SW480 (cell line): ENCODE measurements around the gene MRNIP.

Experiments
- DNase-seq: peaks from one replicate; pipeline ENCODE4 v3.0.0-alpha.2; 2016; ENCODE audit warnings: low spot score

MRNIP gene

DNA sequence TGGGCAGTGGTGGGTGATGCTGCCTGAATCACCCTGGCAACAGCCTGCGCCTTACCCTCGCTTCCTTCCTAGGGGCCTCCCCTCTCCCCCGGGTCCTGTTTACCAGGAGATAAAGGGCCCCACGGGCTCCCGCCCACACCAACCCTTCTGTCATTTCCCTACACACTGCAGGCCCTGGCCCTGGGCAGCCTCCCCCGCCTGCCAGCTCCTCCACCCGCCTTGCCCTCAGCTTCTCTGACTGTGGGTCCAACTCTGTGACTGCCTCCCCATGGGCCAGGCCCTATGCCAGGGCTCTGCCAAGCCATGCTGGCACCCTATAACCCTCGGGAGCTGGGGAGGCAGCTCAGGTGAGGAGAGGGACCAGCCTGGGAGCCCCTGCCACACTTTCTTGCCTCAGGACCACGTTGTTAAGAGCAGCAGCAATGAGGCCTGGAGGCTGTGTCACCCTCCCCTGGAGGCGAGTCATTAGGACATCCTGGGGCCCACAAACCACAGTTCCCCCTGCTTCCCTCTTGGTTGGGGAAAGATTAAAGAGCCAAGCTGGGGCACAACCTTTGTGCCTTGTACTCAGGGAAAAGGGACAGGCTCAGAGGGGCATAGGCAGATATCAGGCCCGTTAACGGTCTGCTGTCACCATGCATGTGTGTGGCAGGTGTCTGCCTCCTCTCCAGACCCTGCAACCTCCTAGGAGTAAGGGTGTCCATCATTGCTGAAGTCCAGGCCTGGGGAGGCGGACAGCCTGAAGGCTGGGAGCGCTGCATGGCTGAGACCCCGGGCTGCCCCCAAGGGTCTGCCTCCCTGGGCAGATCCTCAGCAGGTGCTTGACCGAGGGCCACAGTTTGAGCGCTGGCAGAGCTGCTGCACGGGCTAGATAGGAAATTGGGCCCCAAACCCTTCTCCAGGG, 54.7 kb downstream of the MRNIP start:
- DNase-seq: peak; percentile 20

GRCh38 chr5:179802950-179803562, 55.6 kb downstream of the MRNIP start:
- DNase-seq: peak; percentile 27

DNA sequence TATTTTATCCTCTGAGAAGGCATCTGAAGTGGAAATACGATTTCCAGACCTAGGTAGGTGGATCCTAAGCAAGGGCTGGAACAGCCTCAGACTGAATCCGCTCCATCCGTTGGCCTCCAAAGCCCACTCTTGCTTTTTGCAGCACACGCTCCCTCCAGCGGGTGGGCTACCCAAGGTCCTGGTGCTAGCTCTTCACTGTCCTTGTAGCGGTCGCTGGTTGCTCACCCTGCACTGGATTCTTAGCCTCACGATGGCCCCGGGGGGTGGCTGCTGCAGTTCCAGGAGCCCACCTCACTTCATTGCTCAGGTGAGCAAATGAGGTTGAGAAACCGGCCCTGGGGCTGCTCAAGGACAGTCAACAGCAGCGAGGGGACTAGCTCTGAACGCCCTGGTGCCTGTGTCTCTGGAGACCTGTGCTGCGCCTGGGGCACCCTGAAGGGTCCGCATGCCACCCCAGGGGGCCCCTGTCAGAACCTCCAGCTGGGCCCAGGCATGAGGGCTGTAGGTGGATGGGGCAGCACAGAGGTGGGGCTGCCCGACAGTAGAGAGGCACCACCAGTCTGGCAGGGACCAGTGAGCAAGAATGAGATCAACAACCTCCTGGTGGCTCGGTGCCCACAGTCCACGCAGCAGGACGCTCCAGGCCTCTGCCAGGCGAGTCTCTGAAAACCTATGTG, 56.3 kb downstream of the MRNIP start:
- DNase-seq: no peak

- DNase-seq: no peak
These were observed 57.1 kb downstream of the MRNIP start for GRCh38 chr5:179801304-179802206.

- DNase-seq: no peak
These were observed 57.9 kb downstream of the MRNIP start for GRCh38 chr5:179800696-179801201.

- DNase-seq: no peak
These were observed 58.4 kb downstream of the MRNIP start for GRCh38 chr5:179800071-179800695.

DNA sequence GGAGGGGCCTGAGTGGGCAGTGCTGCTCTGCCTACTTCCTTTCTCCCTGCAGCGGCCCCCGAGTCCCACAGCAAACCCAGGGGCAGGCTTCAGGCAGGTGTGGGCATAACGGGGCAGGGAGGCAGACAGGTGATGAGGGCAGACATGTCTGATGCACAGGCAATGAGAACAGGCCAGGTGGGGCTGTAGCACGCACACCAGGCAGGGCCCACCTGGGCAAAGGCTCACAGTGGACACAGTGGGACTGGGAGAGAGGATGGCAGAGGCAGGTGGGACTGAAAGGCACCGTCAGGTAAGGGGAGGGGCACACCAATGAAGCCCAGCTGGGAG, 59.0 kb downstream of the MRNIP start:
- no peak for DNase-seq

GRCh38 chr5:179798771-179799643, 59.6 kb downstream of the MRNIP start:
- DNase-seq: no peak

DNA sequence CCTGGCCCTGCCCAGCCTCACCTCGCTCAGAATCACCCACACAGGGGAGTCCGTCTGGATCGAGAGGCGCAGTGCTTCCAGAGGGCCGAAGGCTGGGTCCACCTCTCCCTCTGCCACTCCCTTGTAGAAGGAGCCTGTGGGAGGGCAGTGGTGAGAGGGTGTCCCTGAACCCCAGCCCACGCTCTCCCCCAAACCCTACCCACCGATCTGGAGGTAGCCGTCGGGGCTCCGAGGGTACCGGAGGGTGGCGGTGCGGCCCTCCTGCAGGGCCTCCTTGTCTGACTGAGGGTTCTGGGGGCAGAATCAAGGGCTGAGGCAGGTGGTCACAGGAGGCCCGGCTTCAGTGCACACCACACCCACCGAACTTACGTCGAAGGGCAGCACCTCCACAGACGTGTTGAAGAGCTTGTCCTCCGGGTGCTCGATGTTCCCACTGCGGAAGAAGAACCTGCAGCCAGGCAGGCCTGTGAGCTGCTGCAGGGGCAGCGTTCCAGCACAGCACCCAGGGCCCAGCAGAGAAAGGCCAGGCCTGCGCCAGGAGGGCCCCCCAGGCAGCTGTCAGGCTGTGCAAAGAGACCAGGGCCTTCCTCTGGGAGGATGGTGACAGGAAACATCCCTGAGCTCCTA, 60.4 kb downstream of the MRNIP start:
- no peak for DNase-seq

DNA sequence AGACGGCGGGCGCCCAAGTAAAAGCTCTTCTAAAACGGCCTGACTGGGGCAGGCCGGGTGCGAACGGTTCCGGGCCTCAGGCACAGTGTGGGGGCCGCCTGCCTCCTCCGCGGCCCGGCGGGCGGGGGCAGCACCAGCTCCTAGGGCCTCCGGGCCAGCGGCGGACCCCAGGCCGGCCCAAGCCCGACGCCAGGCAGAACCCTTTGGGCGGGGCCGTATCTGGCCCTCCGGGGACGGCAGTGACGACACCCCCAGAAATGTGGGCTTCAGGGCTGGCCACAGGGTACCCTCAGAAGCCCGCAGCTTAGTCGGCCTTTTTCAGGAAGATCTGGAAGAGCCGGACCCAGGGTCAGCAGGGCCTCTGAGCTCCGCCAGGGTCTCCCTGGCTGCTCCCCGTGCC, 60.9 kb downstream of the MRNIP start:
- no peak for DNase-seq

DNA sequence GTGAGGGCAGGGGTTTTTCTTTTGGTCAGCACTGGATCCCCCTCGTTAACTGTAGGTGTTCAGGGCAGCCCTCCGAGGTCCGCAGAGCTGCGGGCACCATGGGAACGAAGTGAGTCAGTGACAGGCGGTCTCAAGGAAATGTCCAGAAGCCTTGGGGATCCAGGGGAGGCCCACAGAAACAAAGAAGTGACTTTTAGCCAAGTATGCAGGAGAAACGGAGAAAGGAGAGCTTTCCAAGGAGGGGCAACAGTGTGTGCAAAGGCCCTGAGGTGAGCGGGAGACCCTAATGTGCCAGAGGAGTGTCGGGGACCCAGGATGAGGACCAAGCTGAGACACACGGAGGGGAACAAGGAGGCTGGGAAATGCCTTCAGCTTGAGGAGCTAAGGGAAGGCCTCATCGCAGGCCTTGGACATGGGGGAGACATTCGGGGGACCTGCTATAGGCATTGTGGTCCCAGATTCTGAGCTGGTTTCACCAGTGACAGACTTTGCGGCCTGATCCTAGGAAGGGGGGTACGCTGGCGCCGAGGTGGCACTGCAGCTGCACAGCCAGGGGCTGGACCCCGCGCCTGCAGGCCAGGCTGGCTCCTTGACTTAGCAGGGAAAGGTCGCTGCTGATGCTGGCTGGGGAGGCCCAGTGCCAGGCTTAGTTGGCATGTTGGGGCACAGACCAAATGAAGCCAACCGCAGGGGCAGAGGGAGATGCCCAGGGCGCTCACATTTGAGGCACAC, 61.6 kb downstream of the MRNIP start:
- no peak for DNase-seq

- DNase-seq: peak; percentile 92
These were observed 62.5 kb downstream of the MRNIP start for GRCh38 chr5:179795863-179796833.

DNA sequence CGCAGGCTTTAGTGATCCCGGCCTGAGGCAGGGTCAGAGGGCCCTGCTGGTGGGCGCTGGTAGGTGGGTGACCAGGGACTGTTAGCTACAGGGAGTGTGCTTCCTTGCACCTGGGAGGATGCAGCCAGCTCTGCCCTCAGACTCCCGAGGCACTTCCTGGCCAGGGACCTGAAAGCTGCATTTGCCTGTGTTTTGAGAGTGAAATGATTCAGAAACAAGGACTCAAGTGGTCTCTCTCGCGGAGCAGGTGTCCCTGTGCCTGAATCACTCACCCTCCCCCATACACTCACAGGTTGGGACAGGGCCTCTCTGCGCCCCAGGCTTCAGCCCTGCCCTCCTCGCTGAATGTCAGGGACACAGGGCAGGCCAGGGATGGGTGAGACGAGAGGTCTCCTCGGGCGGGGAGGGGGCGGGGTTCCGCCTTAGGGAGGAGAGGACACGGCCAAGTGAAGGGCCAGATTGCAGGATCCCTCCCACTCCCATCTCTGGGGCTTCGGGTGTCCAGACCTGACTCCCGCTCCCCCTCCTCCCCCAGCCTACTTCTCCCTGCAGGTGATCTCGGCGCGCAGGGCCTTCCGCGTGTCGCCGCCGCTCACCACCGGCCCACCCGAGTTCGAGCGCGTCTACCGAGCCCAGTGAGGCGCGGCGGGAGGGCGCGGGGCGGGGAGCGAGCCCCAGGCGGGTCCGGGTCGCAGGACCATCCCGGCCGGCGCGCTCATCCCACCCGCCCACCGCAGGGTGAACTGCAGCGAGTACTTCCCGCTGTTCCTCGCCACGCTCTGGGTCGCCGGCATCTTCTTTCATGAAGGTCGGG, 63.4 kb downstream of the MRNIP start:
- DNase-seq: peak; percentile 49

GRCh38 chr5:179794575-179794974, 64.0 kb downstream of the MRNIP start:
- no peak for DNase-seq

DNA sequence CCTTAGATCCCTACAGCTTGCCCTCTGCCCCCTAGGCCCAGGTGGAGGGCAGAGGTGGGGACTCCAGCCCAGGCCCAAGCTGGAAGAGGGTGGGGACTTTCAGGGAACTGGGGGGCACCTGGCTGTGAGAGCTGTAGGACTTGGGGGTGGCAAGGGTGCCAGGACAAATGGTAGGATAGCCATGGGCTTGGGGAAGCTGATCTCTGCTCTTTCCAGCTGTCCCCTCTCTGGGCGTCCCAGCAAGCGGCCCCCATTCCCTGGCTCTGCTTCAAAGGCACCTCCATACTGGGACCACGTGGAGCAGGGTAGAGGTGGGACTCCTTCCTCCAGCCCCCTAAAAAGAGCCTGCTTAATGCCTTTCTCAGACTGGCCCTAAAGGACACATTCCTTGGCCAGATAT, 64.4 kb downstream of the MRNIP start:
- no peak for DNase-seq

DNA sequence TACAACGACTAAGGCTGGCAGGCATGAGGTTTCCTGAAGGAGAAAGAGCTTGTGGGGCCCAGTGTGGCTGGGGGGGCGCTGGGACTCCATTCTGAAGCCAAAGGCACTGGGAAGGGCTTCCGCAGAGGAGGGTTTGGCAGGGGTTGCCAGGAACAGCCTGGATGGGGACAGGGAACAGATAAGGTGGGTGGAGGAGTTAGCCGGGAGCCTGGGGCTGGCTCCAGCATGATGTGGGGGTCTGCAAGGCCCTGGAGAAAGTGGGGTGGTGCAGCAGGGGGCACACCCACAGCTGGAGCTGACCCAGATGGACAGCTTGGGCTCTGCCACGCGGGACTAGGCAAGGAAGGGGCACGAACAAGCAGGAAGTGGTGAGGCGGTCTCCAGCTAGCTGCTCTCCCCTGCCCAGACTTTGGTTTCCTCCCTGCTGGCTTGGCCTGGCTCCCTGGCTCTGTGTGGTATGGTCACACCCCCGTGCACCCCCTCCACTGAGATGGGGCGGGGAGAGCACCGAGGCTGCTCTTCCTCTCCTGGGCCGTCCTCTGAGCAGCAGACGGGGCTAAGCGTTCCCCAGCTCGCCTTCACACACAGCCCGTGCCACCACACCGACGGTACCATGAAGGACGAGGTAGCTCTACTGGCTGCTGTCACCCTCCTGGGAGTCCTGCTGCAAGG, 65.0 kb downstream of the MRNIP start, which contains the start of gene LTC4S:
LTC4S (plus strand) TSS at position 519 of the 672 bp plus-strand sequence; CDS start at position 614, 95 bp downstream.
- no peak for DNase-seq
